Activated CD4-positive, alpha-beta T cell treated with anti-CD3 and anti-CD28 coated beads, Interleukin-2, amount 50 U/mL, for 4 hours (primary cell): ENCODE results near the gene SPSB4.

Experiments used
- DNase-seq, 2 experiments: peaks; one replicate each; pipeline ENCODE4 v3.0.0-alpha.2; 2020

Gene SPSB4

DNA sequence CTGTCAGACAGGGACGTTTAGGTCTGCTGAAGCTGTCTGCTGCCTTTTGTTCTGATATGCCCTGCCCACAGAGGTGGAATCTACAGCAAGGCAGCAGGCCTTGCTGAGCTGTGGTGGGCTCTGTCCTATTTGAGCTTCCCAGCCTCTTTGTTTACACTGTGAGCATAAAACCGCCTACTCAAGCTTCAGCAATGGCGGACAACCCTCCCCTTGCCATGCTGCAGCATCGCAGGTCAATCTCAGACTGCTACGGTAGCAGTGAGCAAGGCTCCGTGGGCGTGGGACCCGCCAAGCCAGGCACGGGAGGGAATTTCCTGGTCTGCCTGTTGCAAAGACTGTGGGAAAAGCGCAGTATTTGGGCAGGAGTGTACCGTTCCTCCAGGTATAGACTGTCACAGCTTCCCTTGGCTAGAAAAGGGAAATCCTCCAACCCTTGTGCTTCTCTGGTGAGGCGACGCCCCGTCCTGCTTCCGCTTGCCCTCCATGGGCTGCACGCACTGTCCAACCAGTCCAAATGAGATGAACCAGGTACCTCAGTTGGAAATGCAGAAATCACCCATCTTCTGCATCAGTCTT lies 71.4 kb downstream of the SPSB4 start:
- DNase-seq: no peak

DNA sequence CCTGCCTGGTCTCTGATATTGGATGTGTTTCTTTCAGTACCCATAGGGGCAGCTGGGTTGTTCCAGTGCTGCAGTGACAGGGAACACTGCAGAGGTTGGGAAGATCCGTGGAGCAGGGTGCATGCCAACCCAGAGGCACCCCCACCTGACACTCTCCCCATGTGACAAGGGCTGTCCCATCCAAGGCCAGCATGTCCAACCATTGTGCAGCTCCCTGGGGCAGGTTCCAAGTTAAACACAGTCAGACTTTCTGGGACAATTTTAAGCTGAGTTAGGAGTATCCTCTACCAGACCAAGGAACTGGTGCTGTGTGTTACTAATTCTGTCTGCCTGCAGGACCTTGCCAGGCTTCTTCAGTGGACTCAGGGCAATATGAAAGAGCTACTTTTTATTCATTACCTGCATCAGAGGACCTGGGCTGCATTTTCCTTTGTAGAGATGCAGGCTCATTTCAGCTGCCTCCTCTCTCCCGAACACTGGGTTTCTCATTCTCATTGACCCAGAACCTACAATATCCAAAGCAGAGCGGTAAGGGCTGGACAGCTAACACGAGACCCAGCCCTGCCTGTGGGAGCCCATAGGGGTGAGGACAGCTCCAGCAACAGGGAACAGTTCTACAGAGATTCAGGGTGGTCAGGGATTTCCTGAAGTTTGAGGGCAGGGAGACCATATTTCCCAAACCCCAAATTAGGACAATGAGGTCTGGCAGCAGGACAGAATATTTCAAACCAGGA lies 72.7 kb downstream of the SPSB4 start:
- DNase-seq: no peak

DNA sequence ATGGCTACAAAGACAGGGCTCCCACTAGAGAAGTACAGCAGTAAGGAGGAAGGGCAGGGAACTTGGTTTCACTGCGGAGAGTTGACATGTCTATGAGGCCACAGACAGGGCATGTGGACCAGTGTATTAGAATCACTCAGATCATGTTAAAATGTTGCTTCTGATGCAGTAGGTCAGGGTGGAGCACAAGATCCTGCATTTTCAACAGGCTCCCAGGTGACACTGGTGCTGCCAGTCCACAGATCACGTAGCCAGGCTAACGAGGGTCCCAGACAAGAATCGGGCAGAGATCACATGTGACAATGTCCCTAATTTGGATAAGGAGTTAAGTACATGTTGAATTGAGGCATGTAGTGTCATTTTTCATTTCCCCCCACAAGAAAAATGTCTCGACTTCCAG lies 73.6 kb downstream of the SPSB4 start:
- DNase-seq: no peak

DNA sequence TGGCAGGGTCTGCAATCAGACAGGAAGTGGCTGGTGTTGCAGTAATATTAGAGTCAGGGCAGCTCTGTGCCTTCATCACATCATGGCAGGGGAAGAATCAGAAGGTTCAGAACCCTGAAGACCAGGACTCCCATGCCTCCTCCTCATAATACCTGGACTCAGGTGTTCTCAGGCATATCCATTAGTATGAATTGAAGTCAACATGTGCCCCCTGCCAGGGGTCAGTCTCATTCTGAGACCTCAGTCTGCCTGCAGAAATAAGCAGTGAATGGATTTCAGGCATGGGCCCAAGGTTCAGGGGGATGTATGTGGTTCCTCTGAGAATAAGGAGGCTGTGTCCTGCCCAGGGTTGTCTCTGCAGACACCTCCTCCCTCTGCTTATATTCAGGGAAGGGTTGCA lies 74.2 kb downstream of the SPSB4 start:
- no peak for DNase-seq

DNA sequence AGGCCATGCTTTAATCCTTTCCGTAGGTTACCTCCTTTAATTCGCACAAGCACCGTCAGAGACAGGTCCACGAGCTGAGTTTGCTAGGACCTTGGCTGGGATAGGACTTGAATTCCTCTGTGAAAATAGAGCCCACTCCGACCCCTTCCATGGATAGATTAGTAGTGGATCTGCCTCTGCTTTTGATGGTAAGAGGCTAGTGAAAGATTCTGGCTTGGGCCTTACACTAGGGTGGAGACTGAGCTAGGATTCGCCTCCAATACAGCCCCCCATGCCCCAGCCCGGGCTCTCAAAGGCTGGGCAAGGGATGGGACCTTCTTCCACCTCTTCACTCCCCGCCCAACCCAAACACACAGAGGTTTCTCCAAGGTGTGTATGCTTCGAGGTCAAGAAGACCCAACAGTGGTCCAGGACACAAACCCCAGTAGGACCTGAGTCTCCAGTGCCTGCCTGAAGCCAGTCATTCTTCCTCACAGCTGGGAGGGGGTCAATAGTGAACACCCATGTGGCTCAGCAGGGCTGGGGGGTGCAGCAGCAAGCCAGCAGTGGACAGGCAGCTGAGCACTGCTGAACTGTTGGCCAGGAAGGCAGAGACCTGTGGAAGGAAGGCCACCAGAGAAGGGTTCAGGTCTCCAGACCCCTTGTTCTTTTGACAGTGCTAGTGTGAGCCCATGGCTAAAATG lies 75.7 kb downstream of the SPSB4 start:
- no peak for DNase-seq

DNA sequence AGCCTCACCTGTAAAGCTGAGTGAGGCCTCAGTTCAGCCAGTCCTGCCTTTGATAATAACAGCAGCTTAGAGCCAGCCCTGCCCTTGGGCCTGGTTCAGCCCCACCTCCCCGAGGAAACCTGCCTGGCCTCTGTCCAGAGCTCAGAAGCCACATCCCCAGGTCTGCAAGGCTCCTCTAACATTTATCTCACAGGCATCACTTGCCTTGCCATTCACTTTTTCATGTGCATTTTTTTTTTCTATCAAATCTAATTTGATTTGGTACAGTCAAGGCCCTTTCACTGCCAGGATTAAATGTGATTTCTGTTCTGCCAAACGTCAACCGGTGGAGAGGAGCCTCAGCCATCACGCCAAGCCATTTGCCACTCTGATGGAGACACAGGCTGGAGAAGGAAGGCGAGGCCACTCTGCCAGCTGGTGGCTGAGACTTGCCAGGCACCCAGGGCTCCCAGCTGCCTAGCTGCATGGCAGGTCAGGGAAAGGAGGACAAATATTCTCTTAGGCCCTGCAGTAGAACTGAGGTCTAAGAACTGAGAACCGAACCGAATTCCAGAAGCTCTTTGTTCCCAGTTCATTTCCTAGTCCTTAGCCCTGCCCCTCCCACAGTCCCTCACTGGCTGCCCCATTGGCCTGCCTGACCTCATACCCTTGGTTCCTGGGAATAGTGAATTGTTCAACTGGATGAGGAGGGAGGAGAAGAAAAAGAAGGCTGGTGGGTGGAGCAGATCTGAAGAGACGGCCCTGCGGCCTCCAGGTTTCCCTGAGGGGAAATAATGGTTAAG lies 76.4 kb downstream of the SPSB4 start:
- DNase-seq: no peak

DNA sequence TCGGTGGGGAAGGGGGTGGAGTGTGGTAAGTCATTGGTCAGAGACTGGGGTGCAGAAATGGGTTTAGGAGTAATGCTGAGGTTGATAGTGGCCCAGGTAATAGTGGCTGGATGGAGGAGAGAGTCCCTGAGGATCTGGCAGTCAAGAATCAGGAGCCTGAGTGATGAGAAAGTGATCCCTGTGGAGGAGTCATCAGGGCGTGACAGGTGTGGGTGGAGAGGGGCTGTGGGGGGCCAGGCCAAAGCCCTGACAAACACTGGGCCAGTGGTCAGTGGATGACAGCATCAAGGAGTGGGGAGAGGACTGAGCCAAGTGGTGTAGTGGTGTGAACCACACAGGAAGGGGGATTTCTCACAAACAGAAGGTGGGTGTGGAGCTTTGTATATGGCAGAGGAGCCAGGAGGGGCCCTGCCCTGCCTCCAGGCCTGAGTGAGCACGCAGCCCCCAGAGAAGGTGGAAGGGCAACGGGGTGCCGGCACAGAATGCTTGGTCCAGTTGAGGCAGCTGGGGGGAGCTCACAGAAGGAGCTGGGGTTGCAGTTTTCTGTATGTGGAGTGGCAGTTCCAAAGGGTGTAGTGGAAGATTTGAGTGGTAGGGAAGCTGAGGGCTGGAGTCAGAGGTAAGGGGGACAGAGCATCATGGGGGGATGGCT lies 77.1 kb downstream of the SPSB4 start:
- no peak for DNase-seq

DNA sequence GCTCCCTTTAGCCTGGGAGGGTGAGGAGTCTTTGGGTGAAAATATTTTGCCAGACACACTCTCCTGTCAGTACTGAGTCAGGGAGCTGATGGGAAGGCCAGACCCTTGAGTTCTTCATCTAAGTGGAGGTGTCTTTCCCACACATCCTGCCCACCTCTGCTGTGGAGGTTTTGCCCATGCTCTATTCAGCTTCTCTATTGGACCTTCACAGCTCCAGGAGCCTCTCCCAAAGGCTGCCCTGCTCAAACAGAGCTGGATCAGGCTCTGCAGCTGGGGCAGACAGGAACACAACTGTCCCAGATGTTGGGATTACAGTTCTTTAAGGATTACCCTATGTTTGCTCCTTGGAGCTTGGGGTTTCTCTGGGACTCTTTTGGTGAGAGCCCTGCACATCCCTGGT lies 77.9 kb downstream of the SPSB4 start:
- DNase-seq: no peak

DNA sequence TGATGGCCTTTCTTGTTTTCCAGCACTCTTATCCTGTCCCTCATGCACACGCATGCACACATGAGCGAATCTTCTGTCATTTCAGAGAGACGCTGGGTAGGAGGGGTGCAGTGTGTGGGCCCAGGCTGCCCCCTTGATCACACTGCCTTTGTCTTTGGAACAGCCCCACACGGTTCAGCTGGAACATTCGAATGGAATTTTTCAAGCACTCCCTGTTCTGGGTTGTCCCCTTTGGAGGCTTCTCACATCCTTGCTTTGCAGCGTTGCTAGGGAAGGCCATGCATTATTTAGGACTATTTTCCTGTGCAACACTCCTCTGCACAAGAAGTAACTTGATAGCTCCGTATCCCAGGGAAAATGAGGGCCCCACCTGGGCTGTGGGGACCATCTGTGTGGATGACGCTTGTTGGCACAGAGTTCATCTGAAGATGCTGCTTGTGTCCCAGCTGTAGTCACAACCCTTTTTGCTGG lies 78.4 kb downstream of the SPSB4 start:
- DNase-seq: no peak

DNA sequence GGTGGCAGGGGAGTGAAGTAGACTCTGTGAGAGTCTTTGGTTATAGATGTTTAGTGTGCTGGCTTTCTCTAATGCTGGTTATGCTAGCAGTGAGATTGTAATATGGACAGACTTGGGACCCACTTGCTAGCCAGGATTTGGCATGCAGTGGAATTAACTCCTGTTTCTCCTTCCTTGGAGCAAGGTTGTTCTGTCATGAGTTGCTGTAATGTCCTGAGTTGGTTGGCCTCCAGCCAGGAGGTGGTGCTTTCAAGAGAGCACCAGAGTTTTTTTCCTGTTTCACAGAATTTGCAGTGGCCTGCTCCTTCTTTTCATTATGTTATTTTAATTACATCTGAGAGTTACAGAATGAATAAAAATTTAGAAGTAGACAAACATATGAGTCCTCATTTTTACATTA lies 92.4 kb downstream of the SPSB4 start:
- no peak for DNase-seq

DNA sequence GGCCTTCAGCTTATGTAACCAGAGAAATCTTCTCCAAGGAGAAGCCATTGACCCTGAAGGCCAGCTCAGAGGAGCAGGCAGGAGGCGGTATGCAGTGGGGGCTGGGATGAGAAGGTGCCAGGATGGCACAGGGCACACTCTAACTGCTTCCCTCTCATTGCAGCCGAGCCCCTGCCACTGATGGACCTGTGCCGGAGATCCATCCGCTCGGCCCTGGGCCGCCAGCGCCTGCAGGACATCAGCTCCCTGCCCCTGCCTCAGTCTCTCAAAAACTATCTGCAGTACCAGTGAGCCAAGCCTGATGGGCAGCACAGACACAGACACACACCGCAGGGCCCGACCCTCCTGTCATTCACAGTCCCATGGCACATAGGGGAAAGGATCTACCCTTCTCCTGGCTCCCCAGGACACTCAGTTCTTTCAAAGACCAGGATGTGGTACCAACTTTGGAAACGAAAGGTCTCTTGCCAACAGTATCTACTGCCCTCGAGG lies 95.9 kb downstream of the SPSB4 start:
- DNase-seq: no peak

DNA sequence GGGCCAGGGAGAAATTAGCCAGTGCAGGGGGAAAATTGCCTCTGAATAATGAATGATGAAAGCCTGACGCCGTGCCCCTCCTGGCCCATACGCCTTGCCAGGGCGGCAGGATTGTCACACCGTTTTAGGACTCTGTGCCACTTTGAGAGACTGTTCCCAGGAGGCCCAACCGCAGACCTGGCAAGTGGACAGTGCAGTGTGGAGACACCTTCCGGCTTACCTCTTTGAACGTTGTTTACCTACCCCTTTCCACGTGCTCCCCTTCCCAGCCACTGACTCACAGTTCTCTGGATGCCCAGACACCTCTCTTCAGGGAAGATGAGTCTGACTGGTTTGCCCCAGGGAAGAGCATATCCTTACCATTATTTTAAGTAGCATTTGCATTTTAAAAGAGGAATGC lies 96.5 kb downstream of the SPSB4 start:
- DNase-seq: no peak

DNA sequence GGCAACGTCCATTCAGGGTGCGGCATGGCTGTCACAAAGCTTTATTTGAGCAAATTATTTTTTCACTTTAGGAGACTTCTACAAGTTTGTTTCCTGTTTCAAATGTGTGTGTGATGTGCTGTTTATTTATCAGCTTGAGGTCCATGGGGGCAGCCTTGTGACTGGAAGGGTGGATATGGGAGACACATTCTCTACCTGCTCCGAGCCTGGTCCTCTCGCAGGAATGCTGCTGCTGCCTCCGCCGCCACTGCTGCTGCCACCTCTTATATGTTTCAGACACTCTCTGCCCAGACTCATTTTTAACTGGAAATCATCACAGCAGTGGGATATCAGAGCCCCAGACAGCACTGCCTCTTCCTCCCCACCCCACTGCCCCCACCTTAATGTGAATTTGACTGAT lies 97.0 kb downstream of the SPSB4 start:
- no peak for DNase-seq

DNA sequence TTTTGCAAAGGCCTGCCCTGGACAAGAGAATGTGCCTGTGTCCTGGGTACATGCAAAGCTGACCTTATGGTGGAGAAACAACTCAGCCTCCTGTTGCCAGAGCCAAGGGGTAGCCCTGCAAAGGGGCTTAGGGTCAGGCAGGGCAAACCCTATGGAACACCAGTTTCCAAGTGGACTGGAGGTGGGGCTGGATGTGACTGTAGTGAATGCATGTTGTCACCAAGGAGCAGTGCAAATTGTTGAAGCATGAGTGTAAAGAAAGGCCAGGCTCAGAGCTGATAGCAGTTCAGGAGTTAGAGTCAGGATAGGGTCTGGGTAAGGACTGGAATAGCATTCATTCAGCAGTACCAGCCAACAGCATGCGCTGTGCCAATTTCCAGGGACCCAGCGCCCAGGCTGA lies 97.6 kb downstream of the SPSB4 start:
- DNase-seq: no peak

DNA sequence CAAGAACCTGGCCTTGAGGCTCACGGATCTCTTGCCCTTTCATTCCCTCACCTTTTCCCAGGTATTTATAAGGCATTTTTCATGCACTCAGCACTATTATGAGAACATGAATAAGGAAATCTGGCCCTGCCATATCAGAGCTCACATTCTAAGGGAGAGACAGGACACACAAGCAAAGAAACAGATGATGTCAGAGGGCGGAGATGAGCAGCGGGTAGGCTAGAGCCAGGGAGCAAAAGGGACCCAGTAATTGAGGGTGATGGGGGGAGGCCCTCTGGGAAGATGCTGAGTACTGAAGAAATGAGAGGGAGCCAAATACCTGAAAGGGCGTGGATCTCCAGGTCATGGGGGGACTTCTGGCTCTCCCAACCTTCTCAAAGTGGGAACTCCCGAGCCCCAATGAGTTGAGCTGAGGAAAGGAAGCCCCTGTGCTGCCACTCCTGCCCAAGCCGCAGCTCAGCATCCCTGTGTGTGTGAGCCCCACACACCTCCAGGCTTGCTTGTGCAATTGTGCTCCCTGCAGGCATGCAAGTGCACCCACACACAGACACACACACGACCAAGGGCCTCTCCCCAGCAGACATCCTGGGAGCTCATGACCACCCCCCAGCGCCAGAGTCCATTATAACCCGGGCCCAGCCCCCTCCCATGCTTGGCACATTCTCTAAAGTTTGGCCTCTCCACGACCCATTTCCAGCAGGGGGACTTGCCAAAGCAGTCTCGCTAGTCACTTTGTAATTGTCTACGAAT lies 99.1 kb downstream of the SPSB4 start:
- no peak for DNase-seq

DNA sequence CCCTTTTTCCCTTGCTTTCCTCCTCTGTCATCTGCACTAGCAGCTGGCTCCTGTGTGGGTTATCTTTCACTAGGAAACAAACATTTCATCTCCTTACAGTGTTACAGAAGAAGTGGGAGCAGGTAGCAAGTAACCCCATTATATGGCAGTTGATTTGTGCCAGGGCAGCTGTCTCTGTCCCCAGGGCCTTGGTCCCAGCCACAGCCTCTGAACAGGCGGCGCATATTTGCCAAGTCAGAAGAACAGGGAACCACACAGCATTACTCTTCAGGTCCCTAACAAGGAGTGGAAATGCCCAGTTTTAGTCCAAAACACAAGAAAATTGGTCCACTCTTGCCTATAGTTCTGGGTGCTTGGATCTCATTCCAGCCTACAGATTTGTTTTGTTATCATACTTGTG lies 99.8 kb downstream of the SPSB4 start:
- no peak for DNase-seq

DNA sequence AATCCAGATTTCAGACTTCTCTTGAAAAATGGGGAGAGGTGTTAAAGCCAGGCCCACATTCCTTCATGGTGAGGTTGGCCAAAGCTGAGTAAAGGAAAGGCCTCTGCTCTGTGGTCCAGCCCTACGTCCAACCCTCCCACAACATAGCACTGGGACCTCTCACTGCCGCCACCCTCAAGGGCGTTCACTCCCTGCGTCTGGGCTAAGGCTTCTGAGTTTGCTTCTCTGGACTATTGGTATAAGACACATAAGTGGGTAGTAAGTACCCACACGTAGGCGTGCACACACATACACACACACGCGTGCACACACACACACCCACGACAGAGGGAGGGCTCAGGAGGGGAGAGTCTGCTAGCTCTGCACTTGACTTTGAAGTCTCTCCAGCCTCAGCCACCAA lies 100.3 kb downstream of the SPSB4 start:
- DNase-seq: no peak

DNA sequence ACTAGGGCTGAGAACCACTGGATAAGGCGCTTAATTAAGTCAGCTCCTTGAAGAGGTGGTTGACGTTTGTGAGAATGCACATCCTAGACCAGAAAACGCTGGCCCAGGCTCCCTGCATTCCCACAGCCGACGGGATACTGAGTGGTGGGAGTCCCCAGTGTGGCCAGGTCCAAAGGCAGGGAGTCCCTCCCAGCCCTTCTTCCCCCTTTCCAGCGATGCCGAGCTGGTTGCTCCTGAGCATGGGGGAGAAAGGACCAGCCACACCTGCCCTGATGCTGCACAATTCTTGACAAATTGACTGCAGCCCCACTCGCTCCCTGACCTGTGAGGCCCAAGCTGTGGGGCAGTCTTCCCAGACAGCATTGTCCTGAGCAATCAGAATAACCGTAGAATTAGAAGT lies 101.0 kb downstream of the SPSB4 start:
- no peak for DNase-seq

DNA sequence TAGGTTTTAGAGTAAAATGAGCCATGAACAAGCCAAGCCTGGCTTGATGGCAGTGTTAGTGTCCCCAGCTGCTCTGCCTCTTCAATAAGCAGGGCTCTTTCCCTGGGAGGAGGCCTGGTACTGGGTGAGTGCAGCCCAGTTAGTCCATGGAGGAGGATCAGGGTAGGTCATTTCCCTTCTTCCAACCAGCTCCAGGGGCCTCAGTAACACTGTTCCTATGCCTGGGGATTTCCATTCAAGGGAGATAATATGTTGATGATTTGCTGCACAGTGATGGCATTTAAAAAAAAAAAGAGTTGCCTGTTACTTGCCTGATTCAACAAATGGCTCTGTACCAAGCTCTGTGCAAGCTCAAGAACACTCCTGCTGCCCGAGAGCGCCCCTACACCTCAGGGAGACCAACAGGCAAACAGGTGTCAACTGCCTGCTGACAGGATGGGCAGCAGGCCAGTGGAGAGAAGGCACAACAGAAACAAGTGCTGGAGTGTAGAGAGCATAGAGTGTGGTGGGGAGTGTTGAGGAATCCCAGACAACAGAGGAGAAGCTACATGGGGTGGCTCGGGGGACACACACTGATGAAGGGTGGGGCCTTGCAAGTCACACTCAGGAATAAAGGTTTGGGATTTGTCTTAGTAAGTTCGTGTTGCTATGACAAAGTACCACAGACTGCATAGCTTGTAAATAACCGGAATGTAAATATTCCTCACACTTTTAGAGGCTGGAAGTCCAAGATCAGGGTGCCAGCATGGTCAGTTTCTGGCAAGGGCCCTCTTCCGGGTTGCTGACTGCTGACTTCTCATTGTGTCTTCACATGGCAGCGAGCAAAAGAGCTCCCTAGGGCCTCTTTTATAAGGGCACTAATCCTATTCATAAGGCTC lies 101.9 kb downstream of the SPSB4 start:
- DNase-seq: no peak

DNA sequence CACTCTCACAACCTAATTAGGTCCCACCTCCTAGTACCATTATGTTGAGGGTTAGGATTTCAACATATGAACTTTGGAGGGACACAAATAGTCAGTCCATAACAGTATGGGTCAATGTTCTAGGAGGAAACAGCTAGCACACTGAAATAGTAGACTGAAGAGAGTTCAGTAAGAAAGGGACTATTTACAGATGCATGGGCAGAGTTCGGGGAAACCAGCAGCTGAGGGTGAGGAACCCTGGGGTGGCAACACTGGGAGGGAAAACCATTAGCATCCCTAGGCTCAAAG lies 102.5 kb downstream of the SPSB4 start:
- no peak for DNase-seq

DNA sequence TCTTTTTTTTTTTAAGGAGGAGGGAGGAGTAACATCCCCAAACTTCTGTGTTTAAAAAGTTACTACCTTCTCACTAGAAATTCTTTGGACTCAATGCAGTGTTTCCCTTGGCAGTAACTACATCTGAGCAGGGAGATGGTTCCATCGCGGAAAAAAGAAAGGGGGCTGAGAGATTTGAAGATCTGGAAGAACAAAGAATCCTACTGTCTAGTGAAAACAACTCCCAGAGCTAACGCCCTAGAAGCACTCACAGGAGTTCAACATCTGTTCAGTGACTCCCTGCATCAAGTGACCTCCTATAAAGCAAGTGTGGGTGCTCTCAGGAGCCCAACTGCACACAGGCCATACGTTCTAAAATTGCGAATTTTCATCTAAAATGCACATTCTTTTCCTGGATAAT lies 113.7 kb downstream of the SPSB4 start:
- DNase-seq: no peak
